BJ (cell line): ENCODE measurements around the gene POLE. TPM values are rescaled to one million over a fixed set of nuclear protein-coding genes. Genes with fewer than 3 reads are reported as not detected.

ENCODE experiments used
- CTCF ChIA-PET: fragments of 350-600 bp; formaldehyde crosslinking; extraction: SDS; loops from one replicate; lab custom pipeline; 2021; ENCODE audit warnings: antibody characterized with exemption, inconsistent platforms; lab: Yijun Ruan, JAX
- POLR2A ChIA-PET: fragments of 300-600 bp; sonication (Branson Sonifier 250); formaldehyde crosslinking; extraction: SDS; loops from one replicate; lab custom pipeline; 2021; ENCODE audit warnings: antibody characterized with exemption; lab: Charles Lee
- DNase-seq: peaks from one replicate; pipeline ENCODE4 v3.0.0-alpha.2; 2011; ENCODE audit warnings: low read depth
- H3K27me3 ChIP-seq: 2 replicates; pipeline ENCODE4 v1.6.0; 2011; ENCODE audit warnings: low read length; ENCODE audit not compliant: control insufficient read depth, insufficient read depth
- H3K36me3 ChIP-seq: 2 replicates; pipeline ENCODE4 v1.5.1; 2011; ENCODE audit warnings: low read length; ENCODE audit not compliant: control insufficient read depth, insufficient read depth
- H3K4me3 ChIP-seq: 2 replicates; pipeline ENCODE4 v1.5.1; 2011; ENCODE audit warnings: low read depth, mild to moderate bottlenecking, control low read depth, low read length
- polyA plus RNA-seq: library from polyadenylated mRNA; depleted of rRNA; stranded (reverse); fragments of >200 nt; gene quantifications from 2 replicates; pipeline ENCODE4 v1.2.3, GENCODE V29; 2011
- TF ChIP-seq, protein P1 (sequence below): IDR thresholded peaks from 2 replicates; pipeline ENCODE4 v1.5.1; 2011; ENCODE audit warnings: low read depth, mild to moderate bottlenecking, control low read depth, inconsistent platforms, low read length, moderate library complexity; ENCODE audit not compliant: insufficient read depth

The POLE gene
- polyA plus RNA-seq, 1 experiment, result 17.7 TPM

DNA sequence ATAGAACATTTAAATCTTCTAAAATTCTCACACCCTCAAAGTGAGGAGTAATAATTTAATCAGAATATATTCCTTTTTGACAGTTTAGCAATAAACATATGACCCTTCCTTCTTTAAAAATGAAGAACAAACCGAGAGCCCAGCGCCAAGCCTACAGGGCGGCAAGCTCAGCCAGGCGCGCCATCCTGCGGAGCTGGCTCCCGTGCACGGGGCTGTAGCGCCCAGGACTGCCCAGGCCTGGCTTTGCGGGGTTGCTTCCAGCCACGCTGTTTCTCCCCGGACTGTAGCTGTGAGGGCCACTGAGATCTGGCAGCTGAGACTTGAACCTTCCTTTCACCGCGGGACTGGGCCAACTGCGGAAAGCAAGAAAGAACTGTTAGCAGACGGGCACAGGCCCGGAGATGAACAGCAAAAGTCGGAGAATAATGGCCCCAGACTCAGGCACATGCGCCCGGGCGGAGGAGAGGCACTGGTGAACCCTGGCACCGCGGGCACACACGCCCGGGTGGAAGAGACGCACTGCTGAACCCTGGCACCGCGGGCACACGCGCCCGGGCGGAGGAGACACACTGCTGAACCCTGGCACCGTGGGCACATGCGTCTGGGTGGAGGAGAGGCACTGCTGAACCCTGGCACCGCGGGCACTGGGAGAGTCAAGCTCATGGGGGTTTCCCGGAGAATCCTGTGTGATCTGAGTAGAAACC lies 40.1 kb upstream of the POLE start:
- CTCF ChIA-PET, result no interaction called here
- POLR2A ChIA-PET, result no interaction called here
- no peak for DNase-seq
- TF ChIP-seq, protein P1, sequence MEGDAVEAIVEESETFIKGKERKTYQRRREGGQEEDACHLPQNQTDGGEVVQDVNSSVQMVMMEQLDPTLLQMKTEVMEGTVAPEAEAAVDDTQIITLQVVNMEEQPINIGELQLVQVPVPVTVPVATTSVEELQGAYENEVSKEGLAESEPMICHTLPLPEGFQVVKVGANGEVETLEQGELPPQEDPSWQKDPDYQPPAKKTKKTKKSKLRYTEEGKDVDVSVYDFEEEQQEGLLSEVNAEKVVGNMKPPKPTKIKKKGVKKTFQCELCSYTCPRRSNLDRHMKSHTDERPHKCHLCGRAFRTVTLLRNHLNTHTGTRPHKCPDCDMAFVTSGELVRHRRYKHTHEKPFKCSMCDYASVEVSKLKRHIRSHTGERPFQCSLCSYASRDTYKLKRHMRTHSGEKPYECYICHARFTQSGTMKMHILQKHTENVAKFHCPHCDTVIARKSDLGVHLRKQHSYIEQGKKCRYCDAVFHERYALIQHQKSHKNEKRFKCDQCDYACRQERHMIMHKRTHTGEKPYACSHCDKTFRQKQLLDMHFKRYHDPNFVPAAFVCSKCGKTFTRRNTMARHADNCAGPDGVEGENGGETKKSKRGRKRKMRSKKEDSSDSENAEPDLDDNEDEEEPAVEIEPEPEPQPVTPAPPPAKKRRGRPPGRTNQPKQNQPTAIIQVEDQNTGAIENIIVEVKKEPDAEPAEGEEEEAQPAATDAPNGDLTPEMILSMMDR, result no peak
- Histone ChIP-seq H3K36me3 (peaks cover 41% of the 10 kb centered on the region), H3K27me3 (no peaks in the 10 kb centered on the region), H3K4me3 (no peak overlapping the region)

DNA sequence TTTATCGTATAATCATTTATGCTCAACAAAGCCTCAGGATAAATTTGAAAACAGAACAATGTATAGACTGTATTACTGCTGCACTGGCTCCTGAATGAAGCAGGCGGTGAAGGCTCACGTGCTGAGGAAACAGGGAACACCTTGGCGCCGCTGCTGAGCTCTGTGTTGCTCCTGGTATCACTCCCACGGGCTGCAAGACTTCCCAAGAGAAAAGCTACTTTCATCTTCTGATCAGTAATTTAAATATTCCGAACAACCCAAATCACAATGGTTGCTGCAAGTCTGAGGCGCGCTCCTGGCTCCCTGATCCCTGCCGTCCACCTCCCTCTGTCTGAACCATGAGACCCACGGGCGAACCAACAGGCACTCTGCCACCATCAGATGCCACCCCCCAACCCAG lies 39.2 kb upstream of the POLE start:
- Histone ChIP-seq H3K27me3 (no peaks in the 10 kb centered on the region), H3K36me3 (peaks cover 38% of the 10 kb centered on the region), H3K4me3 (no peak overlapping the region)
- TF ChIP-seq, protein P1, result no peak
- ChIA-PET POLR2A (no interaction called here), CTCF (no interaction called here)
- no peak for DNase-seq

DNA sequence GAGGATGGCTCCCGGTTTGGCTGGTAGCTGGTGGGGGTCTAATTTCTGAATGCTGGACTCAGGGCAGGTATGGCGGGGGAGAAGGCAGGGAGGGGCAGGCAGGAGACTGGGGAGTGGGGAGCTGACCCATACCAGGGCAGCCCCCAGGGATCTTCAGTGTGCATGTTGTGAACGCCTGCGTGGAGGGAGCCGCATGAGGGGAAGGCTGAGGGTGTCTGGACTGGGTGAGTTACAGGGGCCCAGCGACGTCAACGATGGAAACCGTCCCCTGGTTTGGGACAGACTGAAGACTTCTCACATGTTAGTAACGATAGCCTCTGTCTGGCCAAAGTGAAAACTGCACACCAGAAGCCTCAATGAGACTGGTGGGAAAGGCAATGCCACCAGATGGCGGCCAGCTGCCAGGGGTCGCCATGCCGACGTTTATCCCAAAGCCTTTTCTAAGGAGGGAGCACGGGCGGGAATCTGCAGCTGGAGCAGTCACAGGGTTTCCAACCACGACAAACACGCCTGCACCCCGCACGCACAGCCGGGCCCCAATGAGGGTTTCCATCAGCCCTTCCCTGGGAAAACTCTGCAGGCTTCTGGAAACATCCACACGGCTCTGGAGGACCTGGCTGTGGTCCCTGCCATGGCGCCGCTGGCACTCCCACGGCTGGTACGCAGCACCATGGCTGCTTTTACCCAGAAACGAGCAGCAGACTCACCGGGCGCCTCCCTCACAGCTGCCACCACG lies 37.5 kb upstream of the POLE start:
- ChIA-PET CTCF (interaction anchor here (0.7 to 0.8 kb wide), 2 partner anchors 10 to 35 kb away, joined by 3 read pairs; no protein-coding TSS in a partner anchor), POLR2A (no interaction called here)
- TF ChIP-seq, protein P1, result no peak
- DNase-seq, result no peak
- no peak overlapping the region for H3K4me3 ChIP-seq
- H3K36me3 ChIP-seq, result peaks cover 42% of the 10 kb centered on the region
- no peaks in the 10 kb centered on the region for H3K27me3 ChIP-seq

DNA sequence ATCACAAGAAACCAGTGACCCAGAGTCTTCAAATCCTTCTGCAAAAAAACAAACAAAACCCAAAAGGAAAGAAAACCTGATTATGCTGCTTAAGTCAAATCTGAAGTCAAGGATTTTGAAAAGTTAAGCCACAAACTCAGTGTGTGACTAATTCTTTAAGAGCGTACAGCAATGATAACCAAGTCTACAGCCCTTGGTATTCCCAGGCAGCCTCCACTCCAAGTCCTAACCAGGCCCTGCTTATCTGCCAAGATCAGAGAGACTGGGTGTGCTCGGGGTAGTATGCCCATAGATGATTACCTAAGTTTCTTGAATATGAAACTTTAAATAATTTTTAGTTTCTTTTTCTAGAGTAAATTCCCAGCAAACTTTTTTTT lies 36.6 kb upstream of the POLE start:
- TF ChIP-seq, protein P1, result no peak
- no peak for DNase-seq
- no peak overlapping the region for H3K4me3 ChIP-seq
- POLR2A ChIA-PET, result no interaction called here
- CTCF ChIA-PET, result interaction anchor here (0.7 to 0.8 kb wide), 2 partner anchors 11 to 36 kb away, joined by 3 read pairs; no protein-coding TSS in a partner anchor
- no peaks in the 10 kb centered on the region for H3K27me3 ChIP-seq
- H3K36me3 ChIP-seq, result peaks cover 44% of the 10 kb centered on the region

DNA sequence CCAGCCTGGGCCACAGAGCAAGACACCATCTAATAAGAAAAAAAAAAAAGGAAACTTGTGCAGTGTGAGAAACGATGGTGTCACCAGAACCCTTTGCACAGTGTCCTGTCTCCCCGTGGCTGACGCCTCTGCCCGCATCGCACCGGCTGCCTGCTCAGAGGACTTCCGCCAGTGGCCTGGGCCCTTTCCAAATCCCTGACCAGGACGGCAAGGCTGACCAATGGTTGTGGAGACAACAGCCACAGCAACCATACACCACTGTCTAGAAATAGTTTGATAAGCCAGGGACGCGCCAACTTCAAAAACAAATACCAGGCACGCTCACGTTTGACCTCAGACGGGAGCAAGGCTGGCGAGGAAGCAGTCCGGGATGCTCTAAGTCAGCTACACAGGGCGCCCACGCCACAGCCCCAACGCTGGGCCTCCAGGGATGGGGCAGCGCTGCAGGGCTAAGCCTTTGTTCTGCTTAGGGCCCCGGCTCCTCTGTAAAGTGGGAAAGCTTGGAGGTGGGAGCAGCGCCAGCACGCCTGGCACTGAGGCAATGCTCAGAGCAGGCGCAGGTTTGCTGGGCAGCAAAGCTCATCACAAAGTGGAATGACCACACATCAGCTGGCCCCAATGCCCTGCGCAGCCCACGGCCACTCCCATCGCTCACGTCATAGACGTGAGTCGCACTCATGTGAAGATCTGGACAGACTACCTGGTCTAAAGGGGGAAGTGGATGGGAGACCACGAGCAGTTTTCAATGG lies 36.0 kb upstream of the POLE start:
- no peak for DNase-seq
- Histone ChIP-seq H3K27me3 (no peaks in the 10 kb centered on the region), H3K4me3 (no peak overlapping the region), H3K36me3 (peaks cover 41% of the 10 kb centered on the region)
- CTCF ChIA-PET, result no interaction called here
- POLR2A ChIA-PET, result no interaction called here
- TF ChIP-seq, protein P1, result no peak
